Psoas muscle (tissue), 8 donors: ENCODE measurements around the gene CARD19. TPM values are rescaled to one million over a fixed set of nuclear protein-coding genes. Genes with fewer than 3 reads are reported as not detected.
"Not testable (repeated sequence)": the region's sequence is repeated elsewhere in the genome, so short reads cannot be mapped to it uniquely, and the experiment has no call there.

ENCODE experiments used
- ATAC-seq, 4 donors: fragments of 200-7000 bp; cut with Tn5 transposase; one replicate each; pipeline ENCODE4 v1.9.1; 2020; ENCODE audit warnings: moderate library complexity in 3 of 4, mild to moderate bottlenecking in 2 of 4
- DNase-seq, 2 donors: peaks; one replicate each; pipeline ENCODE4 v3.0.0-alpha.2; 2020
- H3K27ac ChIP-seq: fragments of 200-600 bp; one replicate; pipeline ENCODE4 v1.8.0; 2022
- H3K27me3 ChIP-seq, 3 donors: fragments of 200-600 bp in 1 of 3; one replicate each; pipeline versions ENCODE4 v1.6.1 to v1.8.0; 2013 to 2022; ENCODE audit warnings: low read length in 2 of 3, mild to moderate bottlenecking in 2 of 3, moderate library complexity in 1 of 3; ENCODE audit not compliant: insufficient read depth in 3 of 3
- H3K36me3 ChIP-seq, 2 donors: fragments of 200-600 bp in 1 of 2; one replicate each; pipeline versions ENCODE4 v1.6.1 to v1.8.0; 2013 to 2022; ENCODE audit warnings: low read depth in 1 of 2, mild to moderate bottlenecking in 1 of 2, moderate library complexity in 1 of 2; ENCODE audit not compliant: insufficient read depth in 1 of 2
- H3K4me1 ChIP-seq: fragments of 200-600 bp; one replicate; pipeline ENCODE4 v1.8.0; 2022
- H3K4me3 ChIP-seq: fragments of 200-600 bp; one replicate; pipeline ENCODE4 v1.8.0; 2022; ENCODE audit warnings: mild to moderate bottlenecking
- H3K9me3 ChIP-seq: fragments of 200-600 bp; one replicate; pipeline ENCODE4 v1.8.0; 2022
- CTCF ChIP-seq: fragments of 200-600 bp; IDR thresholded peaks from one replicate; pipeline ENCODE4 v1.8.0; 2022; ENCODE audit warnings: antibody characterized with exemption
- WGBS, 3 donors: extraction: QIAGEN DNeasy Blood & Tissue Kit; methylation state at CpG; one replicate each; pipeline versions ENCODE4 v1.1.6 to v1.1.7; 2013; 5-methylcytosine and 5-hydroxymethylcytosine counted together
- intact Hi-C, 2 donors: fragments of 100-400 bp; cut with DNase I; formaldehyde crosslinking; loops; one replicate each; pipeline versions ENCODE4 v1.11.0 to v1.14.2; 2022
- polyA plus RNA-seq, 3 donors: library from polyadenylated mRNA; stranded (reverse); fragments of 200-250 nt; gene quantifications; one replicate each; pipeline ENCODE4 v1.2.3, GENCODE V29; 2013
- total RNA-seq, 4 donors: library from RNA; stranded (reverse); fragmentation: NEBNext Ultra II Directional in 2 of 4; extraction: Animal tissue kit (Norgen Biotek cat#: 25700) in 2 of 4; gene quantifications; one replicate each; pipeline versions ENCODE4 v1.2.1 to v1.2.4, GENCODE V29; 2021 to 2023
- donor health status: healthy with polysubstance abuse.
- donor health status: DM: no; HTN: no; CAD: no; lungs with moderate emphysema.
- donor health status: Bipolar disorder and iron deficiency.
- donor health status: healthy.
- donor health status: DM: yes; HTN: yes; CAD: no.
- donor health status: DM: no; HTN: no; CAD: no.
- donor health status: DM: no; HTN: no; CAD: no.
- donor health status: DM: yes; HTN: yes; CAD: no.

The CARD19 gene
- total and polyA plus RNA-seq, 7 donors, result 27.9 to 86.3 (median 46.7) TPM

- ATAC-seq (no peak), DNase-seq (peak in 1 of 2 donors; percentile 2)
- H3K27me3 ChIP-seq, result no peaks in the 10 kb centered on the region
- no peak for TF ChIP-seq CTCF
- intact Hi-C loops, result loop anchor here in 1 of 2 donors (5.0 kb wide), 1 partner anchor 187 kb away; no protein-coding TSS in a partner anchor
- peaks cover 4 to 39% of the 10 kb centered on the region in 2 donors for H3K36me3 ChIP-seq
- no peak overlapping the region for H3K4me3 ChIP-seq
- H3K9me3 ChIP-seq, result no peaks in the 10 kb centered on the region
- no peak overlapping the region for H3K27ac ChIP-seq
- WGBS, 3 donors, result 79 to 88% (median 82%) methylated on average over 5 of the region's 5 CpGs
- peaks cover 6% of the 10 kb centered on the region for H3K4me1 ChIP-seq
Measured at GRCh38 chr9:93114984-93115335, 18.9 kb downstream of the CARD19 start.

- H3K27me3 ChIP-seq, result no peaks in the 10 kb centered on the region
- peaks cover 4 to 34% of the 10 kb centered on the region in 2 donors for H3K36me3 ChIP-seq
- intact Hi-C loops, result no loop called here
- TF ChIP-seq CTCF, result no peak
- no peak overlapping the region for H3K4me3 ChIP-seq
- 33 to 51% (median 43%) methylated on average over 3 of the region's 3 CpGs for WGBS, 3 donors
- peak in 1 of 2 donors; percentile 2 for DNase-seq
- H3K27ac ChIP-seq, result no peak overlapping the region
- peaks cover 13% of the 10 kb centered on the region for H3K4me1 ChIP-seq
- ATAC-seq, result no peak
- H3K9me3 ChIP-seq, result no peaks in the 10 kb centered on the region
Measured at GRCh38 chr9:93115486-93116071, 19.6 kb downstream of the CARD19 start.

GRCh38 chr9:93116072-93116961 lies 20.3 kb downstream of the CARD19 start:
- intact Hi-C loops, result no loop called here
- peaks cover 4 to 32% of the 10 kb centered on the region in 2 donors for H3K36me3 ChIP-seq
- ATAC-seq (peak; percentile 55 to 76 (median 64)), DNase-seq (peak; percentile 77 to 88)
- H3K27me3 ChIP-seq, result no peaks in the 10 kb centered on the region
- 52 to 64% (median 56%) methylated on average over 17 of the region's 17 CpGs for WGBS, 3 donors
- H3K27ac ChIP-seq, result peak overlapping the region; percentile 18
- no peak for TF ChIP-seq CTCF
- peaks cover 13% of the 10 kb centered on the region for H3K4me1 ChIP-seq
- H3K4me3 ChIP-seq, result no peak overlapping the region
- no peaks in the 10 kb centered on the region for H3K9me3 ChIP-seq

GRCh38 chr9:93117521-93117920 lies 21.5 kb downstream of the CARD19 start:
- intact Hi-C loops, DNase-seq, H3K9me3 ChIP-seq, H3K27ac ChIP-seq, H3K27me3 ChIP-seq, ATAC-seq, H3K4me3 ChIP-seq: not testable (repeated sequence)
- 78 to 91% (median 81%) methylated on average over 8 to 9 of the region's 9 CpGs for WGBS, 3 donors
- Histone ChIP-seq H3K36me3 (peaks cover 4 to 30% of the 10 kb centered on the region in 2 donors), H3K4me1 (peaks cover 13% of the 10 kb centered on the region)
